ENCODE results near the gene RAI14. TPM values are rescaled to one million over a fixed set of nuclear protein-coding genes. Genes with fewer than 3 reads are reported as not detected.
A peak's percentile ranks its signal among the peaks of the same experiment; 100 is the strongest.

Gene RAI14
- total RNA-seq, 6 experiments from 2014 or later: 256 to 360 (median 323) TPM

DNA sequence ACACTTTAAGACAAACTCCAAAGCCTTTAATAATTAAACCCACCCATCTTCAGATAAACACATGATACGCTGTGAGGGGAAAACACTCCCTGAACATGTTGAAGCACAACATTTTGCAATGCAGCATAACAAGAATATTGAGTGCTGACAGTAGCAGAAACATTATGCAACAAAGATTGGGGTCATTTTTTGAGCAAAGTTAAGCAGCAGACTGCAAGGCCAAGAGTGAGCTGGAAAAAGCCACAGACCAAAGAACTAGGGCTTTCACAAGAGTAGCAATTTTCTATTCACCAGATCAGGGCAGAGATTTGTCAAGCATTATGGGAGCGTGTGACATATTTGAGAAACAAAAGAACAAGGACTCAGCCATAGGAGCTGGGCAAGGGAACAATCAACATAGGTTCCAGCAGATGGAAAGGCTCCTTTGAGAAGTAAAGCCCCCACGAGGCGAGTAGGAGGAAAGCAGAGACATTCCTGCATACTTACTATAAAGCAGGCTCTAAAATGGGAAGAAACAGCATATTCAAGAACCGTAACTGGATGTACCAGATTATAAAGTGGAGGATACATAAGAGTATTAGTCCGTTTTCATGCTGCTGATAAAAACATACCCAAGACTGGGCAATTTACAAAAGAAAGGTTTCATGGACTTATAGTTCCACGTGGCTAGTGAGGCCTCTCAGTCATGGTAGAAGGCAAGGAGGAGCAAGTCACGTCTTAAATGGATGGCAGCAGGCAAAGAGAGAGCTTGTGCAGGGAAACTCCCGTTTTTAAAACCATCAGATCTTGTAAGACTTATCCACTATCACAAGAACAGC is 178.1 kb downstream of the RAI14 start:
- Mint-ChIP-seq H3K9me3 (no peaks in the 10 kb centered on the region), H3K4me1 (ENCODE audit: low read depth) (peaks cover 9% of the 10 kb centered on the region), H3K27me3 (ENCODE audit: insufficient read depth) (peaks cover 25% of the 10 kb centered on the region), H3K27ac (peak overlapping the region; percentile 20), H3K36me3 (ENCODE audit: low read depth) (peaks cover 36% of the 10 kb centered on the region), H3K4me3 (no peak overlapping the region; the same call in 1 of the 2 replicates)
- no peak for DNase-seq
- TF ChIP-seq, protein P1, sequence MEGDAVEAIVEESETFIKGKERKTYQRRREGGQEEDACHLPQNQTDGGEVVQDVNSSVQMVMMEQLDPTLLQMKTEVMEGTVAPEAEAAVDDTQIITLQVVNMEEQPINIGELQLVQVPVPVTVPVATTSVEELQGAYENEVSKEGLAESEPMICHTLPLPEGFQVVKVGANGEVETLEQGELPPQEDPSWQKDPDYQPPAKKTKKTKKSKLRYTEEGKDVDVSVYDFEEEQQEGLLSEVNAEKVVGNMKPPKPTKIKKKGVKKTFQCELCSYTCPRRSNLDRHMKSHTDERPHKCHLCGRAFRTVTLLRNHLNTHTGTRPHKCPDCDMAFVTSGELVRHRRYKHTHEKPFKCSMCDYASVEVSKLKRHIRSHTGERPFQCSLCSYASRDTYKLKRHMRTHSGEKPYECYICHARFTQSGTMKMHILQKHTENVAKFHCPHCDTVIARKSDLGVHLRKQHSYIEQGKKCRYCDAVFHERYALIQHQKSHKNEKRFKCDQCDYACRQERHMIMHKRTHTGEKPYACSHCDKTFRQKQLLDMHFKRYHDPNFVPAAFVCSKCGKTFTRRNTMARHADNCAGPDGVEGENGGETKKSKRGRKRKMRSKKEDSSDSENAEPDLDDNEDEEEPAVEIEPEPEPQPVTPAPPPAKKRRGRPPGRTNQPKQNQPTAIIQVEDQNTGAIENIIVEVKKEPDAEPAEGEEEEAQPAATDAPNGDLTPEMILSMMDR (IDR thresholded peaks at IDR 0.05): no peak

DNA sequence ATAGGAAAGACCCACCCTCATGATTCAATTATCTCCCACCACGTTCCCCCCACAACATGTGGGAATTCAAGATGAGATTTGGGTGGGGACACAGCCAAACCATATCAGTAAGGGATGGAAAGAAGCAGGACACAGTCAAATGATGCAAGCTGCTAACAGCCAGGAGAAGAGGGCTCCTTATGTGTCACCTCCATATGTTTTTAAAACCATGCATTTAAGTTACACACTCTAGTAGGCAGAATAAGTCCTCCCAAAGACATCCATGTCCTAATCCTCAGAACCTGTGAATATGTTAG is 178.6 kb downstream of the RAI14 start:
- no peak for DNase-seq
- H3K4me3 Mint-ChIP-seq: no peak overlapping the region

DNA sequence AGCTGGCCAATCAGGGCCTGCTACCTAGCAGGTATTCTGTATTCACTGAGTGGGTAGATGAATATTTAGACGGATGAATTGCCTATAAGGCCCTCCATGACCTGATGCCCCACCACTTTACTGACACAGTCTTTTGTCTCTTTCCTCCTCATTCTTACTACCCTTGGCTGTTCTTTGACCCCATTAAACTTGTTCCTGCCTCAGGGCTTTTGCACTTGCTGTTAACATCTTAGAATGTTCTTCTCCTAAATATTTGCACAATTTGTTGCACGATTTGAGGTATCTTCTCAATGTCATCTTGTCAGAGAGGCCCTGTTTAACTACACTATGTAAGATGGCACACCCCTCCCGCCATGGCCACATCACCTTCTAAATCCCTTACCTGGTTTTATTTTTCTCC is 179.5 kb downstream of the RAI14 start:
- Mint-ChIP-seq H3K36me3 (ENCODE audit: low read depth) (peaks cover 31% of the 10 kb centered on the region), H3K9me3 (no peaks in the 10 kb centered on the region), H3K4me1 (ENCODE audit: low read depth) (peaks cover 14% of the 10 kb centered on the region), H3K4me3 (no peak overlapping the region), H3K27ac (no peak overlapping the region; the same call in 1 of the 2 replicates), H3K27me3 (ENCODE audit: insufficient read depth) (peaks cover 25% of the 10 kb centered on the region)
- DNase-seq: no peak
- TF ChIP-seq, protein P1 (IDR thresholded peaks at IDR 0.05): no peak

More for the DNA sequence above, 178.6 kb downstream of the RAI14 start:
- H3K4me1 Mint-ChIP-seq (ENCODE audit: low read depth): peaks cover 14% of the 10 kb centered on the region
- H3K36me3 Mint-ChIP-seq (ENCODE audit: low read depth): peaks cover 36% of the 10 kb centered on the region
- no peaks in the 10 kb centered on the region for H3K9me3 Mint-ChIP-seq
- peaks cover 25% of the 10 kb centered on the region for H3K27me3 Mint-ChIP-seq (ENCODE audit: insufficient read depth)
- TF ChIP-seq, protein P1 (IDR thresholded peaks at IDR 0.05): no peak
- peak overlapping the region; percentile 20 for H3K27ac Mint-ChIP-seq

DNA sequence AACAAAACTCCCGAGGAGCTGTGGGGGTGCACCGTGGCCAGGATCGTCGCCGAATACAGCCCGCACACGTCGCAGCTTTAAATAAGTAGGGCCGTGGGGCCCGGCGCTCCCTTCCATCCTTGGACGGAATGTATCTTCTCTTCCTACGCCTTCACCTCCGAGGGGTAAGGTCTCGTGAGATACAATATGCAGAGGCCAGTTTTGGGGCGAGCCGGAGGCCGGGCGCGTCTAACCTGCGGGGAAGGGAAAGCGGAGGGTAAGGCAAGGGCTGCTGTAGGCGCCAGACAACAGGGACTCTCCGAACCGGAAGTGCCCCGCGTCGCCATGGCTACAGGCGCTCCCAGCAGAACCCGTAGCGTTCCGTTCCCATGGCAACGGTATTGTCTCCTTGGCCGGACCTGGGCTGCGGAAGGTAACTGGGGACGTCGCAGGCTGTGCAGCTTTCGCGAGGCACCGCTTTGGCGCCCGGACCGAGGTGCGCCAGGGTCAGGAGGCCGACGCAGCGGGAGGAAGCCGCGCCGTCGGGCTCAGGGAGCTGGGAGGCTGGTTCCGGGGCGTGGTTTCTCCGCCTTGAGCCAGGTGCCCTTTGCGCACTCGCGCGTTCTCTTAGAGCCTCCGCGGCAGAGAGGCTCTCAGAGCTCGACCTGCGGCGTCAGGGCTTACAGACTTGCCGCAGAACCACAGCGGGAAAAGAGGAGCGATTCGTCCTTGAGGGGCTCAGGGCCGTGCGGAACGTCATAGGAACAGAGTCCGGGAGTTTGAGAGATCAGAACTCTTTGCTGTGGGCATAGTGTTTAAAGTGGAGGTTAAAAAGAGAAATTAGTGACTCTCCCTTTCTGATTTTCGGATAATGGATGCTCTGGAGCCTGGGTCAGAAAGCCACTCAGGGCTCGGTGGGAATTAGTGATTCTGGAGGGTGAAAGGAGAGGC is 182.9 kb downstream of the RAI14 start, which contains the start of gene TTC23L:
TSS of gene TTC23L (plus strand) at position 380 of the 930 bp plus-strand sequence. CDS start 1,508 bp downstream, outside the sequence.
- Mint-ChIP-seq H3K27ac (peak within 1 kb of the TSS; percentile 74), H3K27me3 (ENCODE audit: insufficient read depth) (peaks cover 25% of the 10 kb centered on the region), H3K36me3 (ENCODE audit: low read depth) (peaks cover 3% of the 10 kb centered on the region), H3K4me3 (peak within 1 kb of the TSS; percentile 90), H3K4me1 (ENCODE audit: low read depth) (peaks cover 21% of the 10 kb centered on the region), H3K9me3 (no peaks in the 10 kb centered on the region)
- TF ChIP-seq, protein P1 (IDR thresholded peaks at IDR 0.05): no peak
- peak; percentile 71 for DNase-seq

DNA sequence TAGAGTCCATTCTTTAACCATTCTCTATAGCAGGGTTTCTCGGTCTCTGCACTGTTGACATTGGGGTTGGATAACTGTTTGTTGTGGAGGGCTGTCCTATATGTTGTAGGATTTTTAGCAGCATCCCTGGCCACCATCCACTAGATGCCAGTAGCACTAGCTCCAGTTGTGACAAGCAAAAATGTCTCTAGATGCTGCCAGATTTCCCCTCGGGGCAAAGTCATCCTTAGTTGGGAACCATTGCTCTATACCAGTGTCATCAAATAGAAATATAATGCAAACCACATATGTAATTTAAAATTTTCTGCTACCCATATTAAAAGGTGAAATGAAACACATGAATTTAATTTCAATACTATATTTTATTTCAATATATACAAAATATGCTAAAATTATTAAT is 185.7 kb downstream of the RAI14 start:
- no peaks in the 10 kb centered on the region for H3K36me3 Mint-ChIP-seq (ENCODE audit: low read depth)
- H3K9me3 Mint-ChIP-seq: no peaks in the 10 kb centered on the region
- no peak overlapping the region for H3K4me3 Mint-ChIP-seq
- TF ChIP-seq, protein P1 (IDR thresholded peaks at IDR 0.05): no peak
- H3K27ac Mint-ChIP-seq: no peak overlapping the region
- peaks cover 10% of the 10 kb centered on the region for H3K27me3 Mint-ChIP-seq (ENCODE audit: insufficient read depth)
- DNase-seq: no peak
- peaks cover 24% of the 10 kb centered on the region for H3K4me1 Mint-ChIP-seq (ENCODE audit: low read depth)

Data from HFFc6 (cell line).